PC-9 (cell line): ENCODE measurements around the gene MTPN.

Source experiments
- EZH2 ChIP-seq: fragments of 200-600 bp; sonication (generic); IDR thresholded peaks from 2 replicates; pipeline ENCODE4 v1.8.0; 2017; ENCODE audit warnings: antibody characterized with exemption, low read depth
- TF ChIP-seq, protein P1 (sequence below): fragments of 200-600 bp; sonication (generic); conservative IDR thresholded peaks from 2 replicates; pipeline ENCODE4 v1.6.1; 2017; ENCODE audit warnings: mixed run types, antibody characterized with exemption, mild to moderate bottlenecking, moderate library complexity

- TF ChIP-seq, protein P1, sequence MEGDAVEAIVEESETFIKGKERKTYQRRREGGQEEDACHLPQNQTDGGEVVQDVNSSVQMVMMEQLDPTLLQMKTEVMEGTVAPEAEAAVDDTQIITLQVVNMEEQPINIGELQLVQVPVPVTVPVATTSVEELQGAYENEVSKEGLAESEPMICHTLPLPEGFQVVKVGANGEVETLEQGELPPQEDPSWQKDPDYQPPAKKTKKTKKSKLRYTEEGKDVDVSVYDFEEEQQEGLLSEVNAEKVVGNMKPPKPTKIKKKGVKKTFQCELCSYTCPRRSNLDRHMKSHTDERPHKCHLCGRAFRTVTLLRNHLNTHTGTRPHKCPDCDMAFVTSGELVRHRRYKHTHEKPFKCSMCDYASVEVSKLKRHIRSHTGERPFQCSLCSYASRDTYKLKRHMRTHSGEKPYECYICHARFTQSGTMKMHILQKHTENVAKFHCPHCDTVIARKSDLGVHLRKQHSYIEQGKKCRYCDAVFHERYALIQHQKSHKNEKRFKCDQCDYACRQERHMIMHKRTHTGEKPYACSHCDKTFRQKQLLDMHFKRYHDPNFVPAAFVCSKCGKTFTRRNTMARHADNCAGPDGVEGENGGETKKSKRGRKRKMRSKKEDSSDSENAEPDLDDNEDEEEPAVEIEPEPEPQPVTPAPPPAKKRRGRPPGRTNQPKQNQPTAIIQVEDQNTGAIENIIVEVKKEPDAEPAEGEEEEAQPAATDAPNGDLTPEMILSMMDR, result no peak
- TF ChIP-seq EZH2, result no peak
These were observed 71.8 kb downstream of the MTPN start for GRCh38 chr7:135905355-135905754.
